ENCODE measurements around the gene ARHGAP15.

DNA sequence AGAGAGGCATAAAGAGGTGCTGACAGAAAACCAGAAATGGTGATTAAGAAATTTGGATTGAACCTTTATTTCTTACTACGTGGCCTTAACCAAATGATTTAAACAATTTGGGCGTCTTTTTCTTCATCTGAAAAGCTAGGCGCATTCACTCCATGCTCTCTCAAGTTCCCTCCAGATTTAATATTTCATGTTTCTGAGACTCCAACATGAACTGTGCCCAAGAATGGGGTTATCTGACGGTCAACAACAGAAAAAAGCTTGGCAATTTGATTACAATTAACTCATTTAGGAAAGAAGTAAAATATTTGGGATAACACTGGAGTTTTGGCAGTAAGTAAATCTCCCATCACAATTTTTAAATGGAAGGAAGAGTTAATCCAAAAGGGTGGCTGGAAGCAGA lies 345.4 kb downstream of the ARHGAP15 start:
- TF ChIP-seq, protein P1, sequence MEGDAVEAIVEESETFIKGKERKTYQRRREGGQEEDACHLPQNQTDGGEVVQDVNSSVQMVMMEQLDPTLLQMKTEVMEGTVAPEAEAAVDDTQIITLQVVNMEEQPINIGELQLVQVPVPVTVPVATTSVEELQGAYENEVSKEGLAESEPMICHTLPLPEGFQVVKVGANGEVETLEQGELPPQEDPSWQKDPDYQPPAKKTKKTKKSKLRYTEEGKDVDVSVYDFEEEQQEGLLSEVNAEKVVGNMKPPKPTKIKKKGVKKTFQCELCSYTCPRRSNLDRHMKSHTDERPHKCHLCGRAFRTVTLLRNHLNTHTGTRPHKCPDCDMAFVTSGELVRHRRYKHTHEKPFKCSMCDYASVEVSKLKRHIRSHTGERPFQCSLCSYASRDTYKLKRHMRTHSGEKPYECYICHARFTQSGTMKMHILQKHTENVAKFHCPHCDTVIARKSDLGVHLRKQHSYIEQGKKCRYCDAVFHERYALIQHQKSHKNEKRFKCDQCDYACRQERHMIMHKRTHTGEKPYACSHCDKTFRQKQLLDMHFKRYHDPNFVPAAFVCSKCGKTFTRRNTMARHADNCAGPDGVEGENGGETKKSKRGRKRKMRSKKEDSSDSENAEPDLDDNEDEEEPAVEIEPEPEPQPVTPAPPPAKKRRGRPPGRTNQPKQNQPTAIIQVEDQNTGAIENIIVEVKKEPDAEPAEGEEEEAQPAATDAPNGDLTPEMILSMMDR (IDR thresholded peaks at IDR 0.05 in 8 of 11, conservative IDR thresholded peaks at IDR 0.05 in 3 of 11), result no peak
- no peak for TF ChIP-seq POLR2A (IDR thresholded peaks at IDR 0.05)

All from spleen (tissue), 7 donors.